Measurements from ENCODE around the gene NMB. TPM values are rescaled to one million over a fixed set of nuclear protein-coding genes. Genes with fewer than 3 reads are reported as not detected.

Gene NMB
- total RNA-seq, 1 experiment from 2014 or later: 7.1 TPM

GRCh38 chr15:84653910-84654688 is 3.9 kb downstream of the NMB start, which contains the start of gene WDR73:
WDR73 (minus strand) TSS chr15:84654283; CDS start chr15:84654274, 9 bp downstream.
- ChIA-PET POLR2A (interaction anchor here (0.6 to 4.7 kb wide), 21 partner anchors 10 to 1067 kb away, joined by 3 to 42 read pairs (median 4); partner anchors contain the start of genes SEC11A and ZSCAN2), CTCF (interaction anchor here (0.6 to 4.7 kb wide), 14 partner anchors 9 to 391 kb away, joined by 3 to 40 read pairs (median 4); no protein-coding TSS in a partner anchor)
- Mint-ChIP-seq H3K27me3 (ENCODE audit: insufficient read depth, unreplicated experiment) (no peaks in the 10 kb centered on the region), H3K9me3 (ENCODE audit: unreplicated experiment) (no peaks in the 10 kb centered on the region), H3K4me3 (ENCODE audit: unreplicated experiment) (peak within 1 kb of the TSS; percentile 96), H3K36me3 (ENCODE audit: insufficient read depth, unreplicated experiment) (peaks cover 52% of the 10 kb centered on the region), H3K4me1 (ENCODE audit: insufficient read depth, unreplicated experiment) (peaks cover 23% of the 10 kb centered on the region), H3K27ac (ENCODE audit: low read depth, unreplicated experiment) (peak within 1 kb of the TSS; percentile 98)
- TSS peak; percentile 80 for BruUV-seq (replicated peaks)
- intact Hi-C loops (cut with micrococcal nuclease): loop anchor here (1.0 to 5.0 kb wide), 8 partner anchors 23 to 275 kb away; partner anchors contain the start of genes SEC11A, ZNF592 and ZSCAN2
- peak; percentile 94 for DNase-seq (ENCODE audit: unreplicated experiment)
- TF ChIP-seq CTCF (IDR thresholded peaks at IDR 0.05; ENCODE audit: unreplicated experiment): no peak

GRCh38 chr15:84653584-84653909 is 4.5 kb downstream of the NMB start:
- no peak for DNase-seq (ENCODE audit: unreplicated experiment)
- intact Hi-C loops (cut with micrococcal nuclease): loop anchor here (5.0 kb wide), 1 partner anchor 51 kb away; the partner anchor contains the start of gene ZSCAN2
- Mint-ChIP-seq H3K36me3 (ENCODE audit: insufficient read depth, unreplicated experiment) (peaks cover 57% of the 10 kb centered on the region), H3K4me1 (ENCODE audit: insufficient read depth, unreplicated experiment) (peaks cover 28% of the 10 kb centered on the region), H3K27ac (ENCODE audit: low read depth, unreplicated experiment) (peak overlapping the region; percentile 98), H3K4me3 (ENCODE audit: unreplicated experiment) (peak overlapping the region; percentile 96), H3K9me3 (ENCODE audit: unreplicated experiment) (no peaks in the 10 kb centered on the region), H3K27me3 (ENCODE audit: insufficient read depth, unreplicated experiment) (no peaks in the 10 kb centered on the region)
- BruUV-seq (replicated peaks): no TSS peak
- ChIA-PET CTCF (interaction anchor here (0.6 to 4.7 kb wide), 16 partner anchors 10 to 391 kb away, joined by 3 to 40 read pairs (median 4); no protein-coding TSS in a partner anchor), POLR2A (interaction anchor here (0.6 to 4.7 kb wide), 17 partner anchors 9 to 1066 kb away, joined by 3 to 42 read pairs (median 5); partner anchors contain the start of genes SEC11A and ZSCAN2)
- TF ChIP-seq CTCF (IDR thresholded peaks at IDR 0.05; ENCODE audit: unreplicated experiment): no peak

GRCh38 chr15:84649706-84650105 is 8.3 kb downstream of the NMB start:
- intact Hi-C loops (cut with micrococcal nuclease): loop anchor here (5.0 kb wide), 1 partner anchor 47 kb away; the partner anchor contains the start of gene ZSCAN2

More at GRCh38 chr15:84649706-84650105, 8.3 kb downstream of the NMB start:
- Mint-ChIP-seq H3K36me3 (ENCODE audit: insufficient read depth, unreplicated experiment) (peaks cover 90% of the 10 kb centered on the region), H3K4me1 (ENCODE audit: insufficient read depth, unreplicated experiment) (peaks cover 21% of the 10 kb centered on the region), H3K4me3 (ENCODE audit: unreplicated experiment) (no peak overlapping the region), H3K27ac (ENCODE audit: low read depth, unreplicated experiment) (no peak overlapping the region), H3K9me3 (ENCODE audit: unreplicated experiment) (no peaks in the 10 kb centered on the region), H3K27me3 (ENCODE audit: insufficient read depth, unreplicated experiment) (no peaks in the 10 kb centered on the region)
- CTCF ChIA-PET: interaction anchor here (1.3 to 1.5 kb wide), 2 partner anchors 9 to 11 kb away, joined by 6 to 7 read pairs; no protein-coding TSS in a partner anchor
- POLR2A ChIA-PET: interaction anchor here (1.8 to 2.1 kb wide), 2 partner anchors 11 to 67 kb away, joined by 9 to 10 read pairs; partner anchors contain the start of gene SEC11A
- TF ChIP-seq CTCF (IDR thresholded peaks at IDR 0.05; ENCODE audit: unreplicated experiment): no peak
- DNase-seq (ENCODE audit: unreplicated experiment): peak; percentile 30
- BruUV-seq (replicated peaks): no TSS peak
